ENCODE measurements around the gene ARL1.

DNA sequence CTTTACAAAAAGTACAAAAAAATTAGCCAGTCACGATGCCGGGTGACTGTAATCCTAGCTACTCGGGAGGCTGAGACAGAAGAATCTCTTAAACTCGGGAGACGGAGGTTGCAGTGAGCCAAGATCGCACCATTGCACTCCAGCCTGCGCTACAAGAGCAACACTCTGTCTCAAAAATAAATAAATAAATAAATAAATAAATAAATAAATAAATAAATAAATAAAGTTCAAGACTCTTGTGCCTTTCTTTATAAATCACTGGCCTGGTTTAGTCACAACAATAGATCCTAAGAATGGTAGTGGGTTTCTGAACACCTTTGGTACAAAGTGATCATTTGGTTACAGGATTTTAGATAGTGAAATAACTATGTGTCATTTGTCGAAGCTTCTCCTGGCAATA is 46.1 kb downstream of the ARL1 start:
- TF ChIP-seq REST (IDR thresholded peaks at IDR 0.05; ENCODE audit: borderline replicate concordance in 1 of 2, low read depth in 1 of 2, low read length in 2 of 2) (no peak), THYN1 (CRISPR knock-in tag; IDR thresholded peaks at IDR 0.05; ENCODE audit: borderline replicate concordance, low read depth) (no peak), SRF (IDR thresholded peaks at IDR 0.05; ENCODE audit: low read depth, low read length) (no peak), POLR2AphosphoS5 (IDR thresholded peaks at IDR 0.05; ENCODE audit: low read depth, low read length) (no peak), GATAD2A (CRISPR knock-in tag; IDR thresholded peaks at IDR 0.05) (no peak), POLR2A (IDR thresholded peaks at IDR 0.05; ENCODE audit: insufficient read depth in 1 of 2, low read depth in 2 of 2, low read length in 2 of 2) (no peak), FIP1L1 (IDR thresholded peaks at IDR 0.05; ENCODE audit: borderline replicate concordance, insufficient read depth, low read depth, low read length) (no peak), CTCF (CRISPR knock-in tag; IDR thresholded peaks at IDR 0.05) (no peak), MAX (IDR thresholded peaks at IDR 0.05) (no peak), KDM4B (CRISPR knock-in tag; IDR thresholded peaks at IDR 0.05) (no peak), ZNF274 (CRISPR knock-in tag; IDR thresholded peaks at IDR 0.05) (no peak), SUZ12 (IDR thresholded peaks at IDR 0.05; ENCODE audit: low read depth, low read length) (no peak), NFIB (CRISPR knock-in tag; IDR thresholded peaks at IDR 0.05; ENCODE audit: borderline replicate concordance) (no peak)
- TF ChIP-seq, protein P1, sequence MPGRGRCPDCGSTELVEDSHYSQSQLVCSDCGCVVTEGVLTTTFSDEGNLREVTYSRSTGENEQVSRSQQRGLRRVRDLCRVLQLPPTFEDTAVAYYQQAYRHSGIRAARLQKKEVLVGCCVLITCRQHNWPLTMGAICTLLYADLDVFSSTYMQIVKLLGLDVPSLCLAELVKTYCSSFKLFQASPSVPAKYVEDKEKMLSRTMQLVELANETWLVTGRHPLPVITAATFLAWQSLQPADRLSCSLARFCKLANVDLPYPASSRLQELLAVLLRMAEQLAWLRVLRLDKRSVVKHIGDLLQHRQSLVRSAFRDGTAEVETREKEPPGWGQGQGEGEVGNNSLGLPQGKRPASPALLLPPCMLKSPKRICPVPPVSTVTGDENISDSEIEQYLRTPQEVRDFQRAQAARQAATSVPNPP (CRISPR knock-in tag; IDR thresholded peaks at IDR 0.05): no peak

Data from HepG2 (cell line).